Prostate gland (tissue), 2 donors: ENCODE results near the gene NCF4.

ENCODE experiments used
- CTCF ChIP-seq, 4 experiments: fragments of 200-600 bp in 2 of 4; fragments of 450-650 bp in 2 of 4; sonication (generic) in 2 of 4; IDR thresholded peaks; 1 replicate in 3 of 4; 2 replicates in 1 of 4; pipeline ENCODE4 v1.5.1; 2016 to 2019; ENCODE audit warnings: antibody characterized with exemption in 4 of 4, mild to moderate bottlenecking in 2 of 4, moderate library complexity in 2 of 4
- POLR2AphosphoS5 ChIP-seq: sonication (generic); formaldehyde crosslinking; IDR thresholded peaks from one replicate; pipeline ENCODE4 v1.6.1; 2017; ENCODE audit warnings: antibody characterized with exemption

- TF ChIP-seq POLR2AphosphoS5: no peak
- TF ChIP-seq CTCF (IDR thresholded peaks at IDR 0.05): no peak
These were observed 29.1 kb upstream of the NCF4 start for GRCh38 chr22:36831717-36832116.
